T follicular helper cell (primary cell): ENCODE measurements around the gene POLN.

Source experiments
- DNase-seq: peaks from one replicate; pipeline ENCODE4 v3.0.0-alpha.2; 2020; ENCODE audit warnings: low read depth

Gene POLN

GRCh38 chr4:2059046-2059725 lies 182.7 kb downstream of the POLN start, which contains the start of gene NAT8L:
Gene NAT8L, plus strand, starts transcription at chr4:2059327. Its CDS starts 185 bp downstream, at chr4:2059512.
- DNase-seq = no peak

GRCh38 chr4:2058264-2059045 lies 183.5 kb downstream of the POLN start:
- DNase-seq = no peak

- no peak for DNase-seq
These were observed 184.4 kb downstream of the POLN start for GRCh38 chr4:2057382-2058065.

- no peak for DNase-seq
These were observed 187.7 kb downstream of the POLN start for GRCh38 chr4:2054217-2054616.

GRCh38 chr4:2051086-2051485 lies 190.8 kb downstream of the POLN start:
- DNase-seq = no peak

- DNase-seq = no peak
These were observed 192.1 kb downstream of the POLN start for GRCh38 chr4:2049811-2050210.

- DNase-seq = no peak
These were observed 192.5 kb downstream of the POLN start for GRCh38 chr4:2049381-2049780.

GRCh38 chr4:2048831-2049230 lies 193.1 kb downstream of the POLN start:
- DNase-seq = no peak

- no peak for DNase-seq
These were observed 193.9 kb downstream of the POLN start for GRCh38 chr4:2047781-2048581.

GRCh38 chr4:2047031-2047660 lies 194.8 kb downstream of the POLN start:
- no peak for DNase-seq

GRCh38 chr4:2046031-2046961 lies 195.6 kb downstream of the POLN start:
- no peak for DNase-seq

GRCh38 chr4:2045518-2045951 lies 196.4 kb downstream of the POLN start:
- DNase-seq = no peak

- no peak for DNase-seq
These were observed 197.1 kb downstream of the POLN start for GRCh38 chr4:2044542-2045517.

GRCh38 chr4:2044119-2044485 lies 197.8 kb downstream of the POLN start:
- DNase-seq = no peak

- DNase-seq = no peak
These were observed 198.4 kb downstream of the POLN start for GRCh38 chr4:2043396-2044118.

GRCh38 chr4:2042947-2043395 lies 198.9 kb downstream of the POLN start:
- DNase-seq = no peak

- peak; percentile 14 for DNase-seq
These were observed 199.5 kb downstream of the POLN start for GRCh38 chr4:2042204-2042946.
